Measurements from ENCODE around the gene DGKA. TPM values are rescaled to one million over a fixed set of nuclear protein-coding genes. Genes with fewer than 3 reads are reported as not detected.
"Not testable (repeated sequence)": the region's sequence is repeated elsewhere in the genome, so short reads cannot be mapped to it uniquely, and the experiment has no call there.

Gene DGKA
- total RNA-seq, 2 experiments from 2014 or later, result 541 to 575 TPM

DNA sequence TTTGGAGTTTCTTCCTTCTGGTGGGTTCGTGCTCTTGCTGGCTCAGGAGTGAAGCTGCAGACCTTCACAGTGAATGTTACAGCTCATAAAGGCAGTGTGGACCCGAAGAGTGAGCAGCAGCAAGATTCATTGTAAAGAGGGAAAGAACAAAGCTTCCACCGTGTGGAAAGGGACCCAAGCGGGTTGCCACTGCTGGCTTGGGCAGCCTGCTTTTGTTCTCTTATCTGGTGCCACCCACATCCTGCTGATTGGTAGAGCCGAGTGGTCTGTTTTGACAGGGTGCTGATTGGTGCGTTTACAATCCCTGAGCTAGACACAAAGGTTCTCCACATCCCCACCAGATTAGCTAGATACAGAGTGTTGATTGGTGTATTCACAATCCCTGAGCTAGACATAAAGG, 68.6 kb downstream of the DGKA start:
- H3K36me3 Mint-ChIP-seq (ENCODE audit: low read depth), result peaks cover 12% of the 10 kb centered on the region
- ATAC-seq; H3K27me3 Mint-ChIP-seq (ENCODE audit: low read depth); H3K9me3 Mint-ChIP-seq (ENCODE audit: insufficient read depth); H3K4me3 Mint-ChIP-seq: not testable (repeated sequence)
- peak; percentile 38 for DNase-seq
- peaks cover 35% of the 10 kb centered on the region for H3K4me1 Mint-ChIP-seq (ENCODE audit: low read depth)
- CTCF ChIA-PET, result interaction anchor here (0.8 to 2.5 kb wide), 5 partner anchors 10 to 41 kb away, joined by 3 to 14 read pairs (median 4); no protein-coding TSS in a partner anchor
- H3K27ac Mint-ChIP-seq, result peak overlapping the region; percentile 58
- POLR2A ChIA-PET, result interaction anchor here (0.6 to 1.0 kb wide), 3 partner anchors 15 to 152 kb away, joined by 3 to 4 read pairs (median 3); no protein-coding TSS in a partner anchor

DNA sequence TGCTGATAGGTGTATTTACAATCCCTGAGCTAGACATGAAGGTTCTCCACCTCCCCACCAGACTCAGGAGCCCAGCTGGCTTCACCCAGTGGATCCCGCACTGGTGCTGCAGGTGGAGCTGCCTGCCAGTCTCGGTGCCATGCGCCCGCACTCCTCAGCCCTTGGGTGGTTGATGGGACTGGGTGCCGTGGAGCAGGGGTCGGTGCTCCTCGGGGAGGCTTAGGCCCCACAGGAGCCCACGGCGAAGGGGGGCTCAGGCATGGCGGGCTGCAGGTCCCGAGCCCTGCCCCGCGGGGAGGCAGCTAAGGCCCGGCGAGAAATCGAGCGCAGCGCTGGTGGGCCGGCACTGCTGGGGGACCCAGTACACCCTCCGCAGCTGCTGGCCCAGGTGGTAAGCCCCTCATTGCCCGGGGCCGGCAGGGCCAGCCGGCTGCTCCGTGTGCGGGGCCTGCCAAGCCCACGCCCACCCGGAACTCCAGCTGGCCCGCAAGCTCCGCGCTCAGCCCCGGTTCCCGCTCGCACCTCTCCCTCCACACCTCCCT, 69.1 kb downstream of the DGKA start:
- not testable (repeated sequence) for DNase-seq; H3K27ac Mint-ChIP-seq; H3K4me3 Mint-ChIP-seq; H3K27me3 Mint-ChIP-seq (ENCODE audit: low read depth); H3K9me3 Mint-ChIP-seq (ENCODE audit: insufficient read depth); ATAC-seq
- peaks cover 12% of the 10 kb centered on the region for H3K36me3 Mint-ChIP-seq (ENCODE audit: low read depth)
- H3K4me1 Mint-ChIP-seq (ENCODE audit: low read depth), result peaks cover 36% of the 10 kb centered on the region
- CTCF ChIA-PET, result interaction anchor here (0.8 to 2.5 kb wide), 5 partner anchors 9 to 41 kb away, joined by 3 to 14 read pairs (median 4); no protein-coding TSS in a partner anchor
- POLR2A ChIA-PET, result interaction anchor here (0.6 to 1.0 kb wide), 2 partner anchors 71 to 153 kb away, joined by 3 read pairs; no protein-coding TSS in a partner anchor

DNA sequence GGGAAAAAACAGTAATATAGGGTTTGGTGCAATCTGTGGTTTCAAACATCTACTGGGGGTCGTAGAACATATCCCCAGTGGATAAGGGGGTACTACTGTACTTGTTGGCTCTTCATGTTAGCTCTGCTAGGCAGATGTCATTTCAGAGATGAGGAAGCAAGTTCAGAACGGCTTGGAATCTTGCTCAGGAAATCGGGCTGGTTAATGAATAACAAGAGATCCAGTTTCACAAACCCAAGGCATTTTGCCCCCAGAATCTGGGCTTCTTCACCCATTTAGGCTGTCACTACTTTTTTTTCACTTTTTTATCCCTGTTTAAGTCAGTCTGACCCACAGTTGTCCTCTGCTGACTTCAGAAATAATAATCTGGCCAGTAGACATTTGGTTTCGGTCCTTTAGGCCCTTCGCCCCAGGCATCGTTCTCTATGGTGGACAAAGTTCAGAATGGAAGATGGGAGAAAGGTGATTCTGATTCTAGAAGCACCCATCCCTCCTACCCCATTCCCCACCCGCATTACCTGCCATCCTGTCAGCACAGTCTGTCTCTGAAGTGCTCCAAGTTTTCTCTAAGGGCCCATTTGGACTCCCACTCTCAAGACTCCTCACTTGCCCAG, 70.6 kb downstream of the DGKA start:
- POLR2A ChIA-PET, result interaction anchor here (0.9 kb wide), 1 partner anchor 34 kb away, joined by 3 read pairs; no protein-coding TSS in a partner anchor
- Mint-ChIP-seq H3K36me3 (ENCODE audit: low read depth) (peaks cover 10% of the 10 kb centered on the region), H3K27ac (no peak overlapping the region), H3K4me1 (ENCODE audit: low read depth) (peaks cover 39% of the 10 kb centered on the region), H3K9me3 (ENCODE audit: insufficient read depth) (no peaks in the 10 kb centered on the region), H3K4me3 (no peak overlapping the region), H3K27me3 (ENCODE audit: low read depth) (no peaks in the 10 kb centered on the region)
- DNase-seq (no peak), ATAC-seq (no peak)
- CTCF ChIA-PET, result no interaction called here

DNA sequence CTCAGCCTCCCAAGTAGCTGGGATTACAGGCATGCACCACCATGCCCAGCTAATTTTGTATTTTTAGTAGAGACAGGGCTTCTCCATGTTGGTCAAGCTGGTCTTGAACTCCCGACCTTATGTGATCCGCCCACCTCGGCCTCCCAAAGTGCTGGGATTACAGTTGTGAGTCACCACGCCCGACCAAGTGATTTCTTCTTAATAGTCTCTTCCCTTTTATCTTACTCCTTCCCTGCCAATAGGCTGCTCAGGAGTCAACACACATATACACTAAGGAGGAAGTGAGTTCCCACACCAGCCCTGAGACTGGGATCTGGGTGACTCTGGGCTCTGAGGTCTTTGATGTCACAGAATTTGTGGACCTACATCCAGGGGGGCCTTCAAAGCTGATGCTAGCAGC, 72.4 kb downstream of the DGKA start:
- CTCF ChIA-PET, H3K4me3 Mint-ChIP-seq: not testable (repeated sequence)
- POLR2A ChIA-PET, result interaction anchor here (0.6 kb wide), 1 partner anchor 15 kb away, joined by 3 read pairs; no protein-coding TSS in a partner anchor

More for the DNA sequence above, 72.4 kb downstream of the DGKA start:
- H3K27ac Mint-ChIP-seq; H3K9me3 Mint-ChIP-seq (ENCODE audit: insufficient read depth); ATAC-seq; H3K27me3 Mint-ChIP-seq (ENCODE audit: low read depth); DNase-seq; H3K36me3 Mint-ChIP-seq (ENCODE audit: low read depth): not testable (repeated sequence)
- peaks cover 34% of the 10 kb centered on the region for H3K4me1 Mint-ChIP-seq (ENCODE audit: low read depth)

Other genes starting within 250 kb of the DGKA start
- 1 to 10 TPM; 2.0 to 4.2 TPM for gene ITGA7, start 223.3 kb upstream of the DGKA start, total RNA-seq
- gene BLOC1S1, start 215.1 kb upstream of the DGKA start, total RNA-seq, result 100 to 1,000 TPM; 156 to 158 TPM
- gene RDH5, start 210.8 kb upstream of the DGKA start, total RNA-seq, result 10 to 100 TPM; 12.0 to 12.1 TPM
- 100 to 1,000 TPM; 203 to 206 TPM for gene CD63, start 202.2 kb upstream of the DGKA start, total RNA-seq
- gene GDF11, start 188.0 kb upstream of the DGKA start, total RNA-seq, result 10 to 100 TPM; 12.4 to 13.9 TPM
- gene SARNP, start 113.4 kb upstream of the DGKA start, total RNA-seq, result 10 to 100 TPM; 91.1 to 94.8 TPM
- gene ORMDL2, start 113.1 kb upstream of the DGKA start, total RNA-seq, result 10 to 100 TPM; 55.2 to 57.9 TPM
- gene DNAJC14, start 101.6 kb upstream of the DGKA start, total RNA-seq, result 10 to 100 TPM; 31.1 to 34.9 TPM
- gene MMP19, start 88.2 kb upstream of the DGKA start, total RNA-seq, result not detected
- gene PYM1, start 3.3 kb upstream of the DGKA start, total RNA-seq, result 10 to 100 TPM; 51.6 to 52.2 TPM
- gene PMEL, start 34.9 kb downstream of the DGKA start, total RNA-seq, result under 1 TPM; 0.10 to 0.55 TPM
- gene CDK2, start 35.7 kb downstream of the DGKA start, total RNA-seq, result 100 to 1,000 TPM; 128 to 130 TPM
- 10 to 100 TPM; 51.9 to 52.9 TPM for gene RAB5B, start 42.9 kb downstream of the DGKA start, total RNA-seq
- gene SUOX, start 66.1 kb downstream of the DGKA start, total RNA-seq, result 1 to 10 TPM; 5.8 to 6.8 TPM
- gene IKZF4, start 89.9 kb downstream of the DGKA start, total RNA-seq, result 10 to 100 TPM; 19.9 to 20.7 TPM
- gene RPS26, start 110.8 kb downstream of the DGKA start, total RNA-seq, result 10 to 100 TPM; 25.2 to 27.2 TPM
- gene ERBB3, start 149.0 kb downstream of the DGKA start, total RNA-seq, result 1 to 10 TPM; 5.4 to 5.9 TPM
- gene PA2G4, start 173.4 kb downstream of the DGKA start, total RNA-seq, result 100 to 1,000 TPM; 316 to 323 TPM
- gene RPL41, start 185.5 kb downstream of the DGKA start, total RNA-seq, result 1,000 to 10,000 TPM; 3,845 to 4,046 TPM
- gene ZC3H10, start 187.1 kb downstream of the DGKA start, total RNA-seq, result 10 to 100 TPM in 1 of 2 experiments, 1 to 10 TPM in 1; 9.1 to 10.6 TPM
- gene ESYT1, start 197.1 kb downstream of the DGKA start, total RNA-seq, result 100 to 1,000 TPM; 317 to 333 TPM
- 10 to 100 TPM; 60.0 to 60.7 TPM for gene MYL6B, start 221.4 kb downstream of the DGKA start, total RNA-seq
- 1,000 to 10,000 TPM; 1,527 to 1,542 TPM for gene MYL6, start 227.2 kb downstream of the DGKA start, total RNA-seq

All from activated CD8-positive, alpha-beta T cell treated with anti-CD3 and anti-CD28 coated beads, Interleukin-2, amount 10 ng/mL, durations not matched to agents 7 days and 5 days (primary cell).